ENCODE results near the gene VAMP8.

DNA sequence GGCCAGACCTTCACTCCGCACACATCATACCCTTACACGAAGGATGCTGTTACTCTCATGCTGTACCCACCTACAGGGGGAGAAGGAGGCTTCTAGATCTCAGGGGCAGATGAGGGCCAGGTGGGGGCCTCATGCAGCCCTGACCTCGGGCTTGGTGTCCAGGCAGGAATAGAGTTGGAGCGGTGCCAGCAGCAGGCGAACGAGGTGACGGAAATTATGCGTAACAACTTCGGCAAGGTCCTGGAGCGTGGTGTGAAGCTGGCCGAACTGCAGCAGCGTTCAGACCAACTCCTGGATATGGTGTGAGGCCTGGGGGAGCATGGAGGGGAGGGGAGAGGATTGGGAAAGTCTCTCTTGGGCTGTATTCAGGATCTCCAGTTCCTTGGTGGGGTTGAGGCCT, 14.2 kb downstream of the VAMP8 start:
- TF ChIP-seq EZH2phosphoT487 (IDR thresholded peaks at IDR 0.05; ENCODE audit: borderline replicate concordance) = no peak
- TF ChIP-seq, protein P1, sequence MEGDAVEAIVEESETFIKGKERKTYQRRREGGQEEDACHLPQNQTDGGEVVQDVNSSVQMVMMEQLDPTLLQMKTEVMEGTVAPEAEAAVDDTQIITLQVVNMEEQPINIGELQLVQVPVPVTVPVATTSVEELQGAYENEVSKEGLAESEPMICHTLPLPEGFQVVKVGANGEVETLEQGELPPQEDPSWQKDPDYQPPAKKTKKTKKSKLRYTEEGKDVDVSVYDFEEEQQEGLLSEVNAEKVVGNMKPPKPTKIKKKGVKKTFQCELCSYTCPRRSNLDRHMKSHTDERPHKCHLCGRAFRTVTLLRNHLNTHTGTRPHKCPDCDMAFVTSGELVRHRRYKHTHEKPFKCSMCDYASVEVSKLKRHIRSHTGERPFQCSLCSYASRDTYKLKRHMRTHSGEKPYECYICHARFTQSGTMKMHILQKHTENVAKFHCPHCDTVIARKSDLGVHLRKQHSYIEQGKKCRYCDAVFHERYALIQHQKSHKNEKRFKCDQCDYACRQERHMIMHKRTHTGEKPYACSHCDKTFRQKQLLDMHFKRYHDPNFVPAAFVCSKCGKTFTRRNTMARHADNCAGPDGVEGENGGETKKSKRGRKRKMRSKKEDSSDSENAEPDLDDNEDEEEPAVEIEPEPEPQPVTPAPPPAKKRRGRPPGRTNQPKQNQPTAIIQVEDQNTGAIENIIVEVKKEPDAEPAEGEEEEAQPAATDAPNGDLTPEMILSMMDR (conservative IDR thresholded peaks at IDR 0.05; ENCODE audit: low read length) = no peak
